PC-9 (cell line): Measurements from ENCODE around the gene NUP214. TPM values are rescaled to one million over a fixed set of nuclear protein-coding genes. Genes with fewer than 3 reads are reported as not detected.

Experiments
- BruUV-seq: library from RNA; stranded (reverse); fragments of 400-500 nt; replicated peaks from 2 replicates; lab custom pipeline; 2021; lab: Mats Ljungman, UMichigan
- CTCF ChIA-PET: fragments of 300-600 bp; sonication (Branson Sonifier 250); formaldehyde crosslinking; loops from one replicate; lab custom pipeline; 2022; ENCODE audit warnings: antibody characterized with exemption; lab: Charles Lee
- POLR2A ChIA-PET: fragments of 300-600 bp; sonication (Branson Sonifier 250); formaldehyde crosslinking; loops from one replicate; lab custom pipeline; 2022; ENCODE audit warnings: antibody characterized with exemption; ENCODE audit not compliant: unreplicated experiment; lab: Charles Lee
- DNase-seq, 2 experiments: peaks; one replicate each; pipeline versions ENCODE4 v3.0.0 to v3.0.0-alpha.2; 2015 to 2022; ENCODE audit warnings: mixed read lengths in 1 of 2
- H2AFZ ChIP-seq: fragments of 200-600 bp; sonication (generic); 2 replicates; pipeline ENCODE4 v1.8.1; 2017; ENCODE audit warnings: antibody characterized with exemption
- H3F3A ChIP-seq: fragments of 200-600 bp; sonication (generic); 2 replicates; pipeline ENCODE4 v1.8.1; 2017; ENCODE audit warnings: antibody characterized with exemption, mild to moderate bottlenecking, low read depth; ENCODE audit not compliant: insufficient read depth
- H3K27ac ChIP-seq: fragments of 200-600 bp; sonication (generic); 2 replicates; pipeline ENCODE4 v1.6.1; 2016; ENCODE audit warnings: mixed run types
- H3K27me3 ChIP-seq: fragments of 200-600 bp; sonication (generic); 2 replicates; pipeline ENCODE4 v1.6.1; 2016; ENCODE audit warnings: low read depth, mixed run types; ENCODE audit not compliant: insufficient read depth
- H3K36me3 ChIP-seq: fragments of 200-600 bp; sonication (generic); 2 replicates; pipeline ENCODE4 v1.6.1; 2016; ENCODE audit warnings: low read depth, mixed run types
- H3K4me1 ChIP-seq: fragments of 200-600 bp; sonication (generic); replicated peaks from 2 replicates; pipeline ENCODE4 v1.6.1; 2016; ENCODE audit warnings: mixed run types; ENCODE audit not compliant: insufficient read depth
- H3K4me2 ChIP-seq: fragments of 200-600 bp; sonication (generic); 2 replicates; pipeline ENCODE4 v1.6.1; 2017; ENCODE audit warnings: mixed run types
- H3K4me3 ChIP-seq: fragments of 200-600 bp; sonication (generic); 2 replicates; pipeline ENCODE4 v1.6.1; 2016; ENCODE audit warnings: mixed run types
- H3K79me2 ChIP-seq: fragments of 200-600 bp; sonication (generic); 2 replicates; pipeline ENCODE4 v1.6.1; 2017; ENCODE audit warnings: low read depth, mixed run types
- H3K9me2 ChIP-seq: fragments of 200-600 bp; sonication (generic); 2 replicates; pipeline ENCODE4 v1.8.1; 2017; ENCODE audit warnings: mild to moderate bottlenecking; ENCODE audit not compliant: insufficient read depth
- H3K9me3 ChIP-seq: fragments of 200-600 bp; sonication (generic); 2 replicates; pipeline ENCODE4 v1.8.1; 2016; ENCODE audit warnings: low read depth; ENCODE audit not compliant: insufficient read depth
- H4K20me1 ChIP-seq: fragments of 200-600 bp; sonication (generic); 2 replicates; pipeline ENCODE4 v1.8.1; 2017; ENCODE audit not compliant: insufficient read depth
- CTCF ChIP-seq: fragments of 200-600 bp; sonication (generic); conservative IDR thresholded peaks from 2 replicates; pipeline ENCODE4 v1.6.1; 2017; ENCODE audit warnings: mixed run types, antibody characterized with exemption, mild to moderate bottlenecking, moderate library complexity
- EZH2 ChIP-seq: fragments of 200-600 bp; sonication (generic); IDR thresholded peaks from 2 replicates; pipeline ENCODE4 v1.8.0; 2017; ENCODE audit warnings: antibody characterized with exemption, low read depth
- intact Hi-C: fragments of 100-400 bp; cut with micrococcal nuclease; formaldehyde crosslinking; loops from one replicate; pipeline ENCODE4 v1.10.0; 2022; ENCODE audit not compliant: unreplicated experiment
- total RNA-seq: library from RNA; stranded (reverse); gene quantifications from 2 replicates; pipeline ENCODE4 v1.2.3, GENCODE V29; 2021

Gene NUP214
- total RNA-seq, 1 experiment from 2014 or later = 59.0 TPM

- Histone ChIP-seq H3K4me3 (no peak overlapping the region), H3K36me3 (0 out of 2 replicates have a peak, but pooled peaks cover 13% of the 10 kb centered on the region)
- CTCF ChIA-PET = no interaction called here
These were observed 48.6 kb downstream of the NUP214 start for GRCh38 chr9:131173995-131174394.

GRCh38 chr9:131174681-131175239 is 49.4 kb downstream of the NUP214 start:
- CTCF ChIA-PET = no interaction called here
- POLR2A ChIA-PET = no interaction called here
- intact Hi-C loops = loop anchor here (5.0 kb wide), 1 partner anchor 573 kb away; no protein-coding TSS in a partner anchor

More at GRCh38 chr9:131173995-131174394, 48.6 kb downstream of the NUP214 start:
- no peak for TF ChIP-seq EZH2
- TF ChIP-seq CTCF = no peak
- Histone ChIP-seq H3K27ac (no peak overlapping the region), H3K4me2 (no peak overlapping the region), H3K9me3 (no peaks in the 10 kb centered on the region), H3K79me2 (no peaks in the 10 kb centered on the region), H3K9me2 (no peaks in the 10 kb centered on the region), H3K27me3 (no peaks in the 10 kb centered on the region), H3F3A (peaks cover 6% of the 10 kb centered on the region; the same call in 1 of the 2 replicates), H3K4me1 (no peaks in the 10 kb centered on the region), H4K20me1 (peaks cover 16% of the 10 kb centered on the region), H2AFZ (no peak overlapping the region)
- BruUV-seq = no TSS peak
- DNase-seq = no peak
- intact Hi-C loops = no loop called here
- POLR2A ChIA-PET = no interaction called here

GRCh38 chr9:131177898-131178297 is 52.5 kb downstream of the NUP214 start:
- Histone ChIP-seq H3K27ac (no peak overlapping the region), H3K79me2 (no peaks in the 10 kb centered on the region), H3F3A (peaks cover 6% of the 10 kb centered on the region; the same call in 1 of the 2 replicates), H3K36me3 (0 out of 2 replicates have a peak, but pooled peaks cover 21% of the 10 kb centered on the region), H3K9me3 (no peaks in the 10 kb centered on the region), H3K4me3 (no peak overlapping the region), H3K27me3 (no peaks in the 10 kb centered on the region), H3K4me1 (no peaks in the 10 kb centered on the region), H3K9me2 (no peaks in the 10 kb centered on the region), H4K20me1 (peaks cover 7% of the 10 kb centered on the region), H3K4me2 (no peak overlapping the region), H2AFZ (no peak overlapping the region)
- ChIA-PET POLR2A (no interaction called here), CTCF (interaction anchor here (1.1 kb wide), 1 partner anchor 158 kb away, joined by 4 read pairs; no protein-coding TSS in a partner anchor)
- no TSS peak for BruUV-seq
- no peak for TF ChIP-seq EZH2
- DNase-seq = no peak
- intact Hi-C loops = loop anchor here (1.0 to 5.0 kb wide), 2 partner anchors 158 to 569 kb away; no protein-coding TSS in a partner anchor

More at GRCh38 chr9:131174681-131175239, 49.4 kb downstream of the NUP214 start:
- Histone ChIP-seq H3K4me1 (no peaks in the 10 kb centered on the region), H3K9me2 (no peaks in the 10 kb centered on the region), H3K4me3 (no peak overlapping the region), H4K20me1 (peaks cover 11% of the 10 kb centered on the region), H2AFZ (no peak overlapping the region), H3K9me3 (no peaks in the 10 kb centered on the region), H3K27ac (no peak overlapping the region), H3K36me3 (0 out of 2 replicates have a peak, but pooled peaks cover 15% of the 10 kb centered on the region), H3K27me3 (no peaks in the 10 kb centered on the region), H3F3A (peaks cover 6% of the 10 kb centered on the region; the same call in 1 of the 2 replicates), H3K79me2 (no peaks in the 10 kb centered on the region), H3K4me2 (no peak overlapping the region)
- no peak for TF ChIP-seq EZH2
- TF ChIP-seq CTCF = no peak
- no TSS peak for BruUV-seq
- no peak for DNase-seq
